IMR-90 (cell line): ENCODE measurements around the gene KDM4B. TPM values are rescaled to one million over a fixed set of nuclear protein-coding genes. Genes with fewer than 3 reads are reported as not detected.

ENCODE experiments used
- ATAC-seq: fragments of 200-7000 bp; cut with Tn5 transposase; 2 replicates; pipeline ENCODE4 v1.9.1; 2020; ENCODE audit warnings: low read depth, mild to moderate bottlenecking, moderate library complexity
- BruUV-seq: library from RNA; stranded (reverse); fragments of 400-500 nt; replicated peaks from 2 replicates; lab custom pipeline; 2021; lab: Mats Ljungman, UMichigan
- CTCF ChIA-PET: fragments of 300-600 bp; formaldehyde crosslinking; extraction: SDS; loops from one replicate; lab custom pipeline; 2021; ENCODE audit warnings: antibody characterized with exemption; lab: Yijun Ruan, JAX
- POLR2A ChIA-PET: fragments of 300-600 bp; sonication (Branson Sonifier 250); formaldehyde crosslinking; loops from one replicate; lab custom pipeline; 2022; ENCODE audit warnings: antibody characterized with exemption; ENCODE audit not compliant: unreplicated experiment; lab: Charles Lee
- DNase-seq: peaks from one replicate; pipeline ENCODE4 v3.0.0; 2013
- H2AFZ ChIP-seq: replicated peaks from 2 replicates; pipeline ENCODE3; 2013; ENCODE audit warnings: low read length, mild to moderate bottlenecking; ENCODE audit not compliant: poor library complexity
- H2AK5ac ChIP-seq: 2 replicates; pipeline ENCODE4 v1.6.1; 2013; ENCODE audit warnings: low read depth, low read length, inconsistent platforms
- H2AK9ac ChIP-seq: replicated peaks from 2 replicates; pipeline ENCODE3; 2013; ENCODE audit warnings: mild to moderate bottlenecking, low read depth, low read length, moderate library complexity; ENCODE audit not compliant: poor library complexity
- H2BK120ac ChIP-seq: 2 replicates; pipeline ENCODE4 v1.6.1; 2013; ENCODE audit warnings: low read depth, low read length, inconsistent platforms
- H2BK15ac ChIP-seq: 3 replicates; pipeline ENCODE4 v1.6.1; 2013; ENCODE audit warnings: low read depth, low read length, inconsistent platforms
- H2BK20ac ChIP-seq: 2 replicates; pipeline ENCODE4 v1.6.1; 2013; ENCODE audit warnings: low read depth, mild to moderate bottlenecking, inconsistent platforms, low read length, moderate library complexity
- H2BK5ac ChIP-seq: 2 replicates; pipeline ENCODE4 v1.6.1; 2013; ENCODE audit warnings: mild to moderate bottlenecking, low read depth, low read length, inconsistent platforms; ENCODE audit not compliant: poor library complexity, severe bottlenecking
- H3K14ac ChIP-seq: replicated peaks from 2 replicates; pipeline ENCODE4 v1.6.1; 2013; ENCODE audit warnings: low read depth, low read length, inconsistent platforms
- H3K18ac ChIP-seq: 2 replicates; pipeline ENCODE4 v1.6.1; 2013; ENCODE audit warnings: low read depth, low read length, control low read depth
- H3K23ac ChIP-seq: 2 replicates; pipeline ENCODE4 v1.6.1; 2013; ENCODE audit warnings: low read depth, low read length, inconsistent platforms
- H3K27ac ChIP-seq: 2 replicates; pipeline ENCODE4 v1.5.1; 2013; ENCODE audit warnings: mild to moderate bottlenecking, control low read depth, low read length; ENCODE audit not compliant: insufficient read depth
- H3K27me3 ChIP-seq: 2 replicates; pipeline ENCODE4 v1.6.1; 2013; ENCODE audit warnings: low read length; ENCODE audit not compliant: control insufficient read depth, insufficient read depth
- H3K36me3 ChIP-seq: 2 replicates; pipeline ENCODE4 v1.6.1; 2013; ENCODE audit warnings: low read length, mixed read lengths; ENCODE audit not compliant: control insufficient read depth, insufficient read depth
- H3K4ac ChIP-seq: 2 replicates; pipeline ENCODE4 v1.6.1; 2013; ENCODE audit warnings: low read depth, low read length, inconsistent platforms
- H3K4me1 ChIP-seq: 2 replicates; pipeline ENCODE4 v1.6.1; 2013; ENCODE audit warnings: low read length, mixed read lengths; ENCODE audit not compliant: control insufficient read depth, insufficient read depth
- H3K4me2 ChIP-seq: 2 replicates; pipeline ENCODE4 v1.6.1; 2013; ENCODE audit warnings: low read depth, mild to moderate bottlenecking, control low read depth, low read length, moderate library complexity
- H3K4me3 ChIP-seq: 2 replicates; pipeline ENCODE4 v1.5.1; 2013; ENCODE audit warnings: low read depth, mild to moderate bottlenecking, control low read depth, low read length, moderate library complexity; ENCODE audit not compliant: insufficient read depth
- H3K56ac ChIP-seq: 2 replicates; pipeline ENCODE4 v1.6.1; 2013; ENCODE audit warnings: low read length, inconsistent platforms; ENCODE audit not compliant: insufficient read depth; ENCODE audit errors: extremely low read depth
- H3K79me1 ChIP-seq, 2 experiments: 2 replicates each; pipeline ENCODE4 v1.6.1; 2013; ENCODE audit warnings: low read length in 2 of 2, inconsistent platforms in 1 of 2, low read depth in 1 of 2
- H3K9ac ChIP-seq: 2 replicates; pipeline ENCODE4 v1.6.1; 2013; ENCODE audit warnings: low read depth, low read length, control low read depth
- H3K9me1 ChIP-seq: 2 replicates; pipeline ENCODE4 v1.6.1; 2013; ENCODE audit warnings: low read length, inconsistent platforms; ENCODE audit not compliant: insufficient read depth
- H3K9me3 ChIP-seq: 2 replicates; pipeline ENCODE4 v1.6.1; 2013; ENCODE audit warnings: low read length; ENCODE audit not compliant: control insufficient read depth, insufficient read depth
- H4K20me1 ChIP-seq: 2 replicates; pipeline ENCODE4 v1.6.1; 2013; ENCODE audit warnings: low read length, inconsistent platforms; ENCODE audit not compliant: insufficient read depth
- H4K5ac ChIP-seq: 2 replicates; pipeline ENCODE4 v1.6.1; 2013; ENCODE audit warnings: mild to moderate bottlenecking, low read depth, low read length, control low read depth
- H4K8ac ChIP-seq, 2 experiments: 2 replicates each; pipeline ENCODE4 v1.6.1; 2013; ENCODE audit warnings: low read depth in 2 of 2, low read length in 2 of 2, control low read depth in 1 of 2, inconsistent platforms in 1 of 2
- H4K91ac ChIP-seq: 2 replicates; pipeline ENCODE4 v1.6.1; 2013; ENCODE audit warnings: low read depth, low read length, inconsistent platforms; ENCODE audit not compliant: insufficient read depth
- BHLHE40 ChIP-seq: fragments of 150-350 bp; IDR thresholded peaks from 2 replicates; pipeline ENCODE4 v1.6.1; 2016; ENCODE audit warnings: mild to moderate bottlenecking, low read depth, low read length
- CEBPB ChIP-seq: IDR thresholded peaks from 2 replicates; pipeline ENCODE4 v1.6.1; 2012; ENCODE audit warnings: low read depth, low read length, improper control_type of control experiment
- CHD1 ChIP-seq: IDR thresholded peaks from 2 replicates; pipeline ENCODE4 v1.6.1; 2012; ENCODE audit warnings: low read depth, low read length, improper control_type of control experiment
- FOS ChIP-seq: fragments of 150-350 bp; IDR thresholded peaks from 2 replicates; pipeline ENCODE4 v1.6.1; 2016; ENCODE audit warnings: low read depth, low read length
- MAFK ChIP-seq: IDR thresholded peaks from 2 replicates; pipeline ENCODE4 v1.6.1; 2012; ENCODE audit warnings: low read depth, low read length, improper control_type of control experiment
- MAZ ChIP-seq: IDR thresholded peaks from 2 replicates; pipeline ENCODE4 v1.6.1; 2012; ENCODE audit warnings: low read depth, mild to moderate bottlenecking, low read length, improper control_type of control experiment, moderate library complexity, borderline replicate concordance
- MXI1 ChIP-seq: IDR thresholded peaks from 2 replicates; pipeline ENCODE4 v1.6.1; 2012; ENCODE audit warnings: low read depth, mild to moderate bottlenecking, low read length, moderate library complexity, borderline replicate concordance
- NFE2L2 ChIP-seq: fragments of 150-350 bp; IDR thresholded peaks from 2 replicates; pipeline ENCODE4 v1.6.1; 2016; ENCODE audit warnings: low read depth, mild to moderate bottlenecking, low read length
- POLR2A ChIP-seq: IDR thresholded peaks from 2 replicates; pipeline ENCODE4 v1.6.1; 2012; ENCODE audit warnings: mild to moderate bottlenecking, low read depth, low read length
- RAD21 ChIP-seq: IDR thresholded peaks from 2 replicates; pipeline ENCODE4 v1.6.1; 2012; ENCODE audit warnings: low read length, improper control_type of control experiment
- RCOR1 ChIP-seq: IDR thresholded peaks from 2 replicates; pipeline ENCODE4 v1.6.1; 2012; ENCODE audit warnings: mild to moderate bottlenecking, low read length, improper control_type of control experiment; ENCODE audit not compliant: insufficient replicate concordance
- RFX5 ChIP-seq: IDR thresholded peaks from 2 replicates; pipeline ENCODE4 v1.8.0; 2012; ENCODE audit warnings: low read depth, mild to moderate bottlenecking, low read length, moderate library complexity
- SMC3 ChIP-seq: fragments of 150-350 bp; IDR thresholded peaks from 2 replicates; pipeline ENCODE4 v1.6.1; 2016; ENCODE audit warnings: low read depth, mild to moderate bottlenecking, antibody characterized with exemption, low read length, moderate library complexity
- WGBS, 2 experiments: methylation state at CpG; one replicate each; pipeline versions ENCODE4 v1.1.5 to v1.1.7; 2013; ENCODE audit warnings: missing lambda C conversion rate in 2 of 2; ENCODE audit not compliant: insufficient read length in 1 of 2; ENCODE audit errors: extremely low coverage in 2 of 2; 5-methylcytosine and 5-hydroxymethylcytosine counted together
- dilution Hi-C: fragments of 300-500 bp; cut with HindIII; formaldehyde crosslinking; loops from one replicate; pipeline ENCODE4 v1.14.3; 2018; ENCODE audit warnings: low sequenced_read_pairs; ENCODE audit not compliant: unreplicated experiment
- in situ Hi-C: fragments of 300-500 bp; cut with MboI; formaldehyde crosslinking; loops from 3 replicates; pipeline ENCODE4 v1.14.3; 2019; ENCODE audit warnings: low sequenced_read_pairs, inconsistent platforms, mixed read lengths
- intact Hi-C: fragments of 100-400 bp; cut with micrococcal nuclease; formaldehyde crosslinking; loops from 2 replicates; pipeline ENCODE4 v1.10.0; 2022
- polyA plus RNA-seq, 3 experiments: library from polyadenylated mRNA; depleted of rRNA; stranded (reverse); fragments of >200 nt; gene quantifications; 2 replicates each; pipeline ENCODE4 v1.2.3, GENCODE V29; 2012; ENCODE audit warnings: low replicate concordance in 1 of 3
- total RNA-seq: library from RNA; depleted of rRNA; stranded (reverse); fragments of >200 nt; gene quantifications from 2 replicates; pipeline ENCODE4 v1.2.3, GENCODE V29; 2012
- TF ChIP-seq, protein P1 (sequence below): conservative IDR thresholded peaks from 2 replicates; pipeline ENCODE4 v1.5.1; 2012; ENCODE audit warnings: mild to moderate bottlenecking, low read depth, low read length, improper control_type of control experiment
- TF ChIP-seq, protein P2 (sequence below): fragments of 150-350 bp; IDR thresholded peaks from 2 replicates; pipeline ENCODE4 v1.6.1; 2017; ENCODE audit warnings: mild to moderate bottlenecking, antibody characterized with exemption, low read length, low read depth
- TF ChIP-seq, protein P3 (sequence below): fragments of 150-350 bp; IDR thresholded peaks from 2 replicates; pipeline ENCODE4 v1.6.1; 2016; ENCODE audit warnings: low read depth, mild to moderate bottlenecking, low read length, moderate library complexity, borderline replicate concordance

Gene KDM4B
- total and polyA plus RNA-seq, 2 of the 4 experiments (the other 2 are of a cell fraction), result 5.0 to 17.9 TPM

DNA sequence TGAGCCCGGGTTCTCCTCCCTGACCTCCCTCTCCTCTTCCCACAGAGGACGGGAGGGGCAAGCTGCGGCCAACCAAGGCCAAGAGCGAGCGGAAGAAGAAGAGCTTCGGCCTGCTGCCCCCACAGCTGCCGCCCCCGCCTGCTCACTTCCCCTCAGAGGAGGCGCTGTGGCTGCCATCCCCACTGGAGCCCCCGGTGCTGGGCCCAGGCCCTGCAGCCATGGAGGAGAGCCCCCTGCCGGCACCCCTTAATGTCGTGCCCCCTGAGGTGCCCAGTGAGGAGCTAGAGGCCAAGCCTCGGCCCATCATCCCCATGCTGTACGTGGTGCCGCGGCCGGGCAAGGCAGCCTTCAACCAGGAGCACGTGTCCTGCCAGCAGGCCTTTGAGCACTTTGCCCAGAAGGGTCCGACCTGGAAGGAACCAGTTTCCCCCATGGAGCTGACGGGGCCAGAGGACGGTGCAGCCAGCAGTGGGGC, 162.2 kb downstream of the KDM4B start:
- H4K5ac ChIP-seq, result no peak overlapping the region
- H3K14ac ChIP-seq, result no peak overlapping the region
- POLR2A ChIA-PET, result no interaction called here
- CTCF ChIA-PET, result no interaction called here
- WGBS, 2 experiments, result 76% methylated on average over 8 of the region's 21 CpGs; no CpG with 5 or more reads in 1 of the 2 experiments
- BruUV-seq, result no TSS peak
- H3K9me3 ChIP-seq, result no peaks in the 10 kb centered on the region
- H3K36me3 ChIP-seq, result peaks cover 37% of the 10 kb centered on the region; the same call in 1 of the 2 replicates
- H2BK5ac ChIP-seq, result no peak overlapping the region
- no peak overlapping the region for H3K9ac ChIP-seq
- no peak overlapping the region for H3K27ac ChIP-seq
- no peak overlapping the region for H4K8ac ChIP-seq
- H2BK120ac ChIP-seq, result no peak overlapping the region
- H3K9me1 ChIP-seq, result no peaks in the 10 kb centered on the region; the same call in 1 of the 2 replicates
- no peak overlapping the region for H3K18ac ChIP-seq
- dilution Hi-C loops, result no loop called here
- in situ Hi-C loops, result no loop called here
- H4K20me1 ChIP-seq, result peaks cover 11% of the 10 kb centered on the region
- no peak overlapping the region for H2BK20ac ChIP-seq
- no peak overlapping the region for H4K91ac ChIP-seq
- no peak for TF ChIP-seq RAD21
- no peak for TF ChIP-seq RCOR1
- no peak for TF ChIP-seq MAZ
- TF ChIP-seq RFX5, result no peak
- TF ChIP-seq BHLHE40, result no peak
- TF ChIP-seq, protein P1, sequence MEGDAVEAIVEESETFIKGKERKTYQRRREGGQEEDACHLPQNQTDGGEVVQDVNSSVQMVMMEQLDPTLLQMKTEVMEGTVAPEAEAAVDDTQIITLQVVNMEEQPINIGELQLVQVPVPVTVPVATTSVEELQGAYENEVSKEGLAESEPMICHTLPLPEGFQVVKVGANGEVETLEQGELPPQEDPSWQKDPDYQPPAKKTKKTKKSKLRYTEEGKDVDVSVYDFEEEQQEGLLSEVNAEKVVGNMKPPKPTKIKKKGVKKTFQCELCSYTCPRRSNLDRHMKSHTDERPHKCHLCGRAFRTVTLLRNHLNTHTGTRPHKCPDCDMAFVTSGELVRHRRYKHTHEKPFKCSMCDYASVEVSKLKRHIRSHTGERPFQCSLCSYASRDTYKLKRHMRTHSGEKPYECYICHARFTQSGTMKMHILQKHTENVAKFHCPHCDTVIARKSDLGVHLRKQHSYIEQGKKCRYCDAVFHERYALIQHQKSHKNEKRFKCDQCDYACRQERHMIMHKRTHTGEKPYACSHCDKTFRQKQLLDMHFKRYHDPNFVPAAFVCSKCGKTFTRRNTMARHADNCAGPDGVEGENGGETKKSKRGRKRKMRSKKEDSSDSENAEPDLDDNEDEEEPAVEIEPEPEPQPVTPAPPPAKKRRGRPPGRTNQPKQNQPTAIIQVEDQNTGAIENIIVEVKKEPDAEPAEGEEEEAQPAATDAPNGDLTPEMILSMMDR, result no peak
- TF ChIP-seq MXI1, result no peak
- TF ChIP-seq CEBPB, result no peak
- no peak for TF ChIP-seq POLR2A
- TF ChIP-seq SMC3, result no peak
- TF ChIP-seq, protein P2, sequence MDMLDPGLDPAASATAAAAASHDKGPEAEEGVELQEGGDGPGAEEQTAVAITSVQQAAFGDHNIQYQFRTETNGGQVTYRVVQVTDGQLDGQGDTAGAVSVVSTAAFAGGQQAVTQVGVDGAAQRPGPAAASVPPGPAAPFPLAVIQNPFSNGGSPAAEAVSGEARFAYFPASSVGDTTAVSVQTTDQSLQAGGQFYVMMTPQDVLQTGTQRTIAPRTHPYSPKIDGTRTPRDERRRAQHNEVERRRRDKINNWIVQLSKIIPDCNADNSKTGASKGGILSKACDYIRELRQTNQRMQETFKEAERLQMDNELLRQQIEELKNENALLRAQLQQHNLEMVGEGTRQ, result no peak
- TF ChIP-seq FOS, result no peak
- TF ChIP-seq CHD1, result no peak
- no peak for TF ChIP-seq MAFK
- TF ChIP-seq, protein P3, sequence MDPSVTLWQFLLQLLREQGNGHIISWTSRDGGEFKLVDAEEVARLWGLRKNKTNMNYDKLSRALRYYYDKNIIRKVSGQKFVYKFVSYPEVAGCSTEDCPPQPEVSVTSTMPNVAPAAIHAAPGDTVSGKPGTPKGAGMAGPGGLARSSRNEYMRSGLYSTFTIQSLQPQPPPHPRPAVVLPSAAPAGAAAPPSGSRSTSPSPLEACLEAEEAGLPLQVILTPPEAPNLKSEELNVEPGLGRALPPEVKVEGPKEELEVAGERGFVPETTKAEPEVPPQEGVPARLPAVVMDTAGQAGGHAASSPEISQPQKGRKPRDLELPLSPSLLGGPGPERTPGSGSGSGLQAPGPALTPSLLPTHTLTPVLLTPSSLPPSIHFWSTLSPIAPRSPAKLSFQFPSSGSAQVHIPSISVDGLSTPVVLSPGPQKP, result no peak
- TF ChIP-seq NFE2L2, result no peak
- H3K23ac ChIP-seq, result no peak overlapping the region
- no peak overlapping the region for H3K4me2 ChIP-seq
- H3K4me1 ChIP-seq, result peaks cover 16% of the 10 kb centered on the region
- peaks cover 3 to 10% of the 10 kb centered on the region in 2 experiments; a peak in 2 of 4 replicates for H3K79me1 ChIP-seq
- H3K56ac ChIP-seq, result no peak overlapping the region
- no peak overlapping the region for H2AK5ac ChIP-seq
- intact Hi-C loops, result no loop called here
- H3K4ac ChIP-seq, result no peak overlapping the region
- H2BK15ac ChIP-seq, result no peak overlapping the region
- no peak overlapping the region for H2AFZ ChIP-seq
- DNase-seq (no peak), ATAC-seq (no peak)
- H3K27me3 ChIP-seq, result no peaks in the 10 kb centered on the region
- H2AK9ac ChIP-seq, result no peak overlapping the region
- H3K4me3 ChIP-seq, result no peak overlapping the region
